GM19351 (cell line): ENCODE data around the gene TPST2.

Experiments used
- ATAC-seq: cut with Tn5 transposase; IDR thresholded peaks from one replicate; pipeline ENCODE4 v1.9.1; 2021; ENCODE audit warnings: mild to moderate bottlenecking, moderate library complexity; ENCODE audit not compliant: unreplicated experiment

The TPST2 gene

GRCh38 chr22:26503758-26504157 is 86.2 kb downstream of the TPST2 start:
- no peak for ATAC-seq

GRCh38 chr22:26502688-26503561 is 87.0 kb downstream of the TPST2 start:
- ATAC-seq: no peak

DNA sequence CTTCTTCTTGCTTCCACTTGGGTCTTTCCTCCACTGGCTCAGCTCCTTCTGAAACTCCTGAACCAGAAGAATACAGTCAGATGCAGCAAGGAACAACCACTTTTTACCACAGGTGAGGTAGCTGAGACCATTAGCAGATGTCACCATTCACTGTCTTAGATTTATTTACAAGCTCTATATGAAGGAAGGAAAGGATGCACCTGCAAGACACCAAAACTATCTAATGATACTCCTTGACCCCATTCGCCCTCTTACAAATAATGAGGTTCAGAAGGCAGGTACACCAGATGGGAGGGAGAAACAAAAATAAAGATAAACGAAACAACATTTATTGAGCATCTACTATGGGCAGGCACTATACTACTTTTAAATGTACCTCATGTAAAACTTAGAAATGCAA is 87.9 kb downstream of the TPST2 start:
- no peak for ATAC-seq

DNA sequence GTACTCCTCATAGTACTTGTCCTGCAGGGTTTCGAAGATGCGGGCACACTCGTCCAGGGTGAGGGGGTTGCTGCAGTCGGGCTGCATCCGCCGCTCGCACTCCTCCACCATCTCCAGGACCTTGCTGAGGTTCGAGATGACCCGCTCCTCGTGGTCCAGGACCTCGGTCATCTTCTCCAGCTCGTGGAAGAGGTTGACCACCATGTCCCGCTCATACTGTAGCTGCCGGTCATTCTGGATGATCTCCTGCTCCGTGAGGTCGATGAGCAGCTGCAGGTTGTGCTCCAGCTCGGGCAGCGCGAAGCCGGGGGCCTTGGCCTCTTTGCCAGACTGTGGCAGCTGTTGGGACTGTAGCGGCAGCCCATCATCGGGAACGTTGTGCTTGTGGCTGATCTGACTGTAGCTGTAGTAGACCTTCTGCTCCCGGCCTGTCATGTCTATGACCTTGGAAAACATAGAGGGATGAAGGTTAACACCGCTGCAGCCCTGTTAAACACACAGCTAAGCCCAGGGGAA is 90.7 kb downstream of the TPST2 start:
- ATAC-seq: no peak

DNA sequence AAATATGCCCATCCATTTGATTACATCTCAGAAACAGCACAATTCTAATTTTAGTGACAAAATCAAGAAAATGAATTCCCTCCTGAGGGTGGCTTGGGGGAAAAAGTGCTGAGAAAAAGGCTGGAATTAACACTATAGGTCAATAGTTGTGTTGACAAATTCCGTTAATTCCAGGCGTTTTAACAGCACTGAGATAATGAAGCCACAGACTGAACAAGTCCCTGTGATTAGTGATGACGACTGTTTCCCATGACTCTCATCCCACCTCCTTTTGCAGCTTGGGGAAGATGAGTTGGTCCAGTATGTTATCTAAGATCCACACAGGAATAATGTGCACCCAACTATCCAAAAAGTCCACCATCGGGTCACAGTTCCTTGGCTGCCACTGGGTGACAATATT is 93.5 kb downstream of the TPST2 start:
- no peak for ATAC-seq

GRCh38 chr22:26494506-26494905 is 95.4 kb downstream of the TPST2 start:
- no peak for ATAC-seq

DNA sequence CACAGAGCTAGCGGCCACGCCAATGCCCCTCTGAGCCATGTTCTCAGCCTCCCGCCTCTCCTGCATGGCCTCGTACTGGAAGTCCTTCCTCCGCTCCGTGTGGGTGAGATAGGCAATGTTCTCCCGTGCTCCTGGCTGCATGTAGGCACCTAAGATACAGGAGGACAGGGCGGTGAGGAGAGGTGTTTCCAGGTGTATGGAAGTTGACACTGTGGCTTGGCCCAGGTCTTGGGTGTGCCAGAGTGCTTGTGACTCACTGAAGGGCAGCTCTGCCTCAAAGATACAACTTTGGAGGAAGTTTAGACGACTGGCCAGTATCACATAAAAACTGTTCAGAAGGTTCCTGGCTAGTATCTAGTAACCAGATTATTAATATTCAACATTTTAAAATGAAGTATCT is 97.7 kb downstream of the TPST2 start:
- no peak for ATAC-seq

DNA sequence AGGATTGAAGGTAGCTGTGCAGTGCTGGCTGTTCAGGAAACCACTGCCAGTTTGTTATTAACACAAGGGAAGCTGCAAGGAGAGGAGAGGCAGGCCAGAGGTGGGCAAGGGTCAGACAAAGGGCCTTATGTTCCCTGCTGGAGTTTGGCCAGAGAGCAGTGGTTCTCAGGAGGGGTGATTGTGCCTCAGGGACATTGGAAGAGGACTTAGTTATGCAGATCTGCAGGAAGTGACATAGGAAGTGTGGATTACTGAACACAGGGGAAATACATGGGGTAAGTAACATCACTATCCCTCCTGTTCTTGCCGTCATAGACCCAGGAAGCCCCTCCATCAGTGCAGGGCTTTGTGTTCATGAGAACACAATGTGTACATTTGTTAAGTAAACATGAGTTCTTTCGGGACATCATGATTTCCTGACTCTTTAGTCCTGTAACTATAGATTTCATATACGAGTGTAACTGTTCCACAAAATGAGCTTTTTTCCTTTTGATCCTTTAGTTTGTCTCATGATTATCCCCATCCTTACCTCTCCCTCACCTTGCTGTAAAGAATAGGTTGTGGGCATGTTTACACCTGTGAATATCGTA is 100.4 kb downstream of the TPST2 start:
- ATAC-seq: no peak

DNA sequence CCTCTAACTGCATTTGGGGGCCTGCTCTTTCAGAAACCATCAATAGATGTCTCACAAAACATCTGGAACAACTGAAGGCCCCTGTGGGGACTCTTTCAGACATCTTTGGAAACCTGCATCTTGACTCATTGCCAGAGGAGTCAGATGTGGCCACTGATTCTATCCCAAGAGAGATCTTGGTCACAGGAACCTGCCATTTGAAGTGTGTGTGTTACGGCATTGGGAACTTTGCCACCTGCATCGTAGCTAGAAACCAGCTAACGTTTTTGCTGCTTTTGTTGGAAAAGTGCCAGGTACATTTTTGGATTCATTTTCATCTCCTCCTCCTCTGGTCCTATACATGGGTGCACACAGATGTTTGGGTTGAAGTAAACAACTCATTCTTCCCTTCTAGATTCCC is 101.9 kb downstream of the TPST2 start:
- ATAC-seq: no peak

GRCh38 chr22:26486394-26486793 is 103.5 kb downstream of the TPST2 start:
- ATAC-seq: no peak

GRCh38 chr22:26485806-26486390 is 104.0 kb downstream of the TPST2 start:
- ATAC-seq: no peak

DNA sequence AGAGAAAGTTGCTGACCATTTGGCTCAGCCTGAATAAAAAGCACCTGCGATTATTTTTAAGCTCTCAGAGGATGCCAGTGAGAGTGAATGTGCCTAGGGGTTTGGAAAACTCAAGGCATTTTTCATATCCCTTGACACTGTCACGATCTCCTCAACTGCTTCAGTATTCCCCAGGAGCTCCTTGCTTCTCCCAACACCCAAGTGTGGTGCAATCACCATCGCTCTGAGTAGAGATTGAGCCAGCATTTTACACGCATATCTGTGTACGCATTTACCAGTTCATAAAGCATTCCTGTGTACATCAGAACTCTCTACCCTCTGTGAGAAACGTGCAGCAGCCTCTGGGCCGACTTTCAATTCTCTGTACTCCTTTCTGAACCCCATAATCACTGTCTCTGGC is 104.9 kb downstream of the TPST2 start:
- ATAC-seq: no peak

DNA sequence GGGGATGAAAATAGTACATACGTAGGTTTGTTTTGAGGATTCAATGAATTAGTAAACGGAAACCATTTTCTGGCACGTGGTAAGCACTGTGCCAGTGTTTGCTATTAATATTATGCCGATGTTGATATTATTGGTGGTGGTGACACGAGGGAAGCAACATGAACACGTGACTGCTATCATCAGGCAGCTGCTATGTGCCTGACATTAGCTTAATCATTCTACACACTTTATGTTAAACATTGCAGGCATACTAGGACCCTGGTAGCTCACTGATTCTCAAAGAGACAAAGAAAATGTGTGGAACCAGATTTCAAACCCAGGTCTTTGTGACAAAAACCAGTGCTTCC is 105.6 kb downstream of the TPST2 start:
- ATAC-seq: no peak

GRCh38 chr22:26483439-26484359 is 106.2 kb downstream of the TPST2 start, which contains the start of the genes HPS4 and SRRD:
Gene HPS4, minus strand, starts transcription at chr22:26483783. Its CDS starts 2,021 bp downstream, at chr22:26481762.
Gene SRRD, plus strand, starts transcription at chr22:26483877. Its CDS starts 14 bp downstream, at chr22:26483891.
- ATAC-seq: peak; percentile 58

- no peak for ATAC-seq
Observed at GRCh38 chr22:26483043-26483438, 106.9 kb downstream of the TPST2 start.

DNA sequence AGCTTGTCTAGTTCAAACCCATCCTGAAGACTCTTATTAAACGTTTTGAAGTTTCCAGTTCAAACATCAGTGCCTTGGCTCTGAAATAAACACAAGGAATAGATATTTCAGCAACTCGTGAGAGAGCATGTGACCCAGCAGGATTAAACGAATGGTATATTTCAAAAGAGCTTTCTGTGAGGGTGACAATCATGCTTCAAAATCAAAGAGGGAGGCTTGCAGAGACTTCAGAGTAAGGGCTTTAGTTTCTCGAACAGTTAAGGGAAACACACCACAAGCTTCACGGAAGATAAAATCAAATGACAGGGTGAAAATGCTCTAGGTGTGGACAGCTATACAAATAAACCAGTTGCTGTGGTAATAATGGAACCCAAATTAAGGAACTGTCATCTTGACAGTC is 107.8 kb downstream of the TPST2 start:
- no peak for ATAC-seq

DNA sequence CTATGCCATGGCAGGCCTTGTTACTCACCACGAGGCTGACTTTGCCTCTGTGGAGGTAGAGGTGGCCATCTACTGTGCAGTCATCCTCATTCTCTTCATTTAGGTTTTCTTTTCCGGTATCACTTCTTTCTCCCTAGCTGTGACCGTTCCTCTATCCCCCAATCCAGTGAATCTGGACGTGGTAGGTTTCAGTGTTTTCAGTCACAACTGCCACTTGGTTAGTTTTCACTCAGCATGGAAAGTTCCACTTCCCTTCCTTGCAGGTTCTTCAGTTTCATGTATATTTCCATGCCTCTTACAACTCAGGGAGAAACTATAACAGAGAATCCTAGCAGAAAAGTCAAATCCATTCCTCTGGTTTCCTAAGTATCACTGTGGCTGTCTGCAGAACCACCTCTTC is 108.2 kb downstream of the TPST2 start:
- ATAC-seq: no peak

GRCh38 chr22:26481112-26481693 is 108.7 kb downstream of the TPST2 start:
- ATAC-seq: no peak

DNA sequence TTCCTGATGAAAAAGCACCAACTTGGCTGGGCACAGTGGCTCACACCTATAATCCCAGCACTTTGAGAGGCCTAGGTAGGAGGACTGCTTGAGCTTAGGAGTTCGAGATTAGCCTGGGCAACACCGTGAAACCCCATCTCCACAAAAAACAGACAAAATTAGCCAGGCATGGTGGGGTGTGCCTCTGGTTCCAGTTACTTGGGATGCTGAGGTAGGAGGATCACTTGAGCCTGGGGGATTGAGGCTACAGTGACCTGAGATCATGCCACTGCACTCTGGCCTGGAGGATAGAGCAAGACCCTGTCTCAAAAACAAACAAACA is 109.4 kb downstream of the TPST2 start:
- ATAC-seq: no peak

DNA sequence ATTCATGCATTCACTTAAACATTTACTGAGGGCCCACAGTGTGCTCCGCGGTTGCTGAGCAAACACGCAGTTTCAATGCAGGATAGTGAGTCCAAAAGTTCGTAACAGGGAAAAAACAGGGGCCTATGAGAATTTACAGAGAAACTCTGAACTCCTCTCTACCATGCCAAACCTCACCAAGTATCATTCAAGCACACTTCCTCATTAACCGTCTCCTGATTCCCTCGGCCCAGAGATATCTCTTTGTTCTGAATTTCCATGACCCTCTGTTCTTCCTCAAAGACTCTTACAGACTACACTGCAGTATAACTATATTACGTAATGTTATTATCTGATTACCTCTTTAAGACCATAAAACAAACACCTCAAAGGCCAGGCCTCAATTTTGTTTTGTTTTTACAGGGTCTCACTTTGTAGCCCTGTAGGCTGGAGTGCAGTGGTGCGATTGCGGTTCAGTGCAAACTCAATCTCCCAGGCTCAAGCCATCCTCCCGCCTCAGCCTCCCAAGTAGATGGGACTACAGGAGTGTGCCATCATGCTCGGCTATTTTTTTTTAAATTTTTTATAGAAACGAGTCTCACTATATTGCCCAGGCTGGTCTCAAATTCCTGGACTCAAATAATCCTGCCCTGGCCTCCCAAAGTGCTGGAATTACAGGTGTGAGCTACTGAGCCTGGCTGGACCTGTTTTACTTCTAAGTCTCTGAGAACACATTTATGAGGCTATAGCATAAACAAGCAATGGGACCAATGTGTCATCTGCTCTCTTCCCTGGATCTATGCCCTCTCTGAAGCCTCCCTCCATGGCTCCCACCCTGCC is 109.9 kb downstream of the TPST2 start:
- no peak for ATAC-seq
